ENCODE data around the gene FBXO41. TPM values are rescaled to one million over a fixed set of nuclear protein-coding genes. Genes with fewer than 3 reads are reported as not detected.

FBXO41 gene
- total RNA-seq, 2 experiments from 2014 or later: 41.5 to 42.0 TPM

GRCh38 chr2:73205611-73206010, 78.7 kb downstream of the FBXO41 start:
- CTCF ChIA-PET: no interaction called here

More at GRCh38 chr2:73205611-73206010, 78.7 kb downstream of the FBXO41 start:
- POLR2A ChIA-PET: interaction anchor here (0.7 kb wide), 1 partner anchor 10 kb away, joined by 3 read pairs; no protein-coding TSS in a partner anchor
- intact Hi-C loops (cut with micrococcal nuclease): no loop called here
- TF ChIP-seq CTCF (IDR thresholded peaks at IDR 0.05): no peak
- H3K4me3 Mint-ChIP-seq: no peak overlapping the region
- peaks cover 5% of the 10 kb centered on the region for H3K4me1 Mint-ChIP-seq (ENCODE audit: low read depth)
- no peaks in the 10 kb centered on the region for H3K9me3 Mint-ChIP-seq
- ATAC-seq (no peak), DNase-seq (no peak)
- H3K27me3 Mint-ChIP-seq: peaks cover 33% of the 10 kb centered on the region
- H3K36me3 Mint-ChIP-seq (ENCODE audit: low read depth): no peaks in the 10 kb centered on the region
- H3K27ac Mint-ChIP-seq: no peak overlapping the region

Other genes with a start within 250 kb of the FBXO41 start
- gene SFXN5, start 212.8 kb downstream of the FBXO41 start, total RNA-seq: 1 to 10 TPM; 7.4 to 9.6 TPM
- 1 to 10 TPM; 9.0 to 9.7 TPM for gene RAB11FIP5, start 171.5 kb downstream of the FBXO41 start, total RNA-seq
- not detected for gene NOTO, start 81.9 kb downstream of the FBXO41 start, total RNA-seq
- 10 to 100 TPM; 39.6 to 48.6 TPM for gene SMYD5, start 70.2 kb downstream of the FBXO41 start, total RNA-seq
- gene PRADC1, start 51.2 kb downstream of the FBXO41 start, total RNA-seq: 10 to 100 TPM; 12.4 to 16.2 TPM
- gene CCT7, start 50.2 kb downstream of the FBXO41 start, total RNA-seq: 100 to 1,000 TPM; 628 to 660 TPM
- under 1 TPM; 0.11 to 0.29 TPM for gene EGR4, start 9.1 kb upstream of the FBXO41 start, total RNA-seq
- 10 to 100 TPM; 18.1 to 20.3 TPM for gene ALMS1, start 101.4 kb upstream of the FBXO41 start, total RNA-seq

Data from activated CD8-positive, alpha-beta T cell treated with anti-CD3 and anti-CD28 coated beads for 36 hours (primary cell).